ENCODE data around the gene POU1F1.
A peak's percentile ranks its signal among the peaks of the same experiment; 100 is the strongest.
"Not testable (repeated sequence)": the region's sequence is repeated elsewhere in the genome, so short reads cannot be mapped to it uniquely, and the experiment has no call there.

POU1F1 gene

GRCh38 chr3:87267953-87268645 is 8.3 kb downstream of the POU1F1 start:
- no peak overlapping the region for H3K4me3 ChIP-seq (ENCODE audit: low read depth, low read length)
- no peak for DNase-seq (ENCODE audit: low read depth)

GRCh38 chr3:87261925-87262324 is 14.5 kb downstream of the POU1F1 start:
- no peak for DNase-seq (ENCODE audit: low read depth)
- H3K4me3 ChIP-seq (ENCODE audit: low read depth, low read length) = no peak overlapping the region

GRCh38 chr3:87260270-87260669 is 16.1 kb downstream of the POU1F1 start:
- no peak for DNase-seq (ENCODE audit: low read depth)
- H3K4me3 ChIP-seq (ENCODE audit: low read depth, low read length) = no peak overlapping the region

- no peak for DNase-seq (ENCODE audit: low read depth)
- no peak overlapping the region for H3K4me3 ChIP-seq (ENCODE audit: low read depth, low read length)
Observed at GRCh38 chr3:87250009-87250408, 26.4 kb downstream of the POU1F1 start.

- H3K4me3 ChIP-seq (ENCODE audit: low read depth, low read length) = no peak overlapping the region
- DNase-seq (ENCODE audit: low read depth) = no peak
Observed at GRCh38 chr3:87248831-87249230, 27.6 kb downstream of the POU1F1 start.

GRCh38 chr3:87248231-87248630 is 28.2 kb downstream of the POU1F1 start:
- DNase-seq (ENCODE audit: low read depth) = not testable (repeated sequence)

GRCh38 chr3:87247430-87247773 is 29.0 kb downstream of the POU1F1 start:
- no peak overlapping the region for H3K4me3 ChIP-seq (ENCODE audit: low read depth, low read length)
- no peak for DNase-seq (ENCODE audit: low read depth)

More at GRCh38 chr3:87248231-87248630, 28.2 kb downstream of the POU1F1 start:
- not testable (repeated sequence) for H3K4me3 ChIP-seq (ENCODE audit: low read depth, low read length)

GRCh38 chr3:87246662-87247429 is 29.5 kb downstream of the POU1F1 start:
- H3K4me3 ChIP-seq (ENCODE audit: low read depth, low read length) = no peak overlapping the region
- no peak for DNase-seq (ENCODE audit: low read depth)

GRCh38 chr3:87236093-87236492 is 40.3 kb downstream of the POU1F1 start:
- no peak for DNase-seq (ENCODE audit: low read depth)
- no peak overlapping the region for H3K4me3 ChIP-seq (ENCODE audit: low read depth, low read length)

GRCh38 chr3:87233805-87234204 is 42.6 kb downstream of the POU1F1 start:
- DNase-seq (ENCODE audit: low read depth) = no peak
- H3K4me3 ChIP-seq (ENCODE audit: low read depth, low read length) = no peak overlapping the region

GRCh38 chr3:87229113-87229512 is 47.3 kb downstream of the POU1F1 start:
- H3K4me3 ChIP-seq (ENCODE audit: low read depth, low read length) = no peak overlapping the region
- DNase-seq (ENCODE audit: low read depth) = no peak

GRCh38 chr3:87228316-87228715 is 48.1 kb downstream of the POU1F1 start:
- peak overlapping the region; percentile 99 for H3K4me3 ChIP-seq (ENCODE audit: low read depth, low read length)
- no peak for DNase-seq (ENCODE audit: low read depth)

GRCh38 chr3:87227835-87228144 is 48.6 kb downstream of the POU1F1 start:
- DNase-seq (ENCODE audit: low read depth) = no peak
- H3K4me3 ChIP-seq (ENCODE audit: low read depth, low read length) = peak overlapping the region; percentile 99

- DNase-seq (ENCODE audit: low read depth) = peak; percentile 70
- H3K4me3 ChIP-seq (ENCODE audit: low read depth, low read length) = peak within 1 kb of the TSS; percentile 99
Observed at GRCh38 chr3:87227104-87227834, 49.1 kb downstream of the POU1F1 start, which contains the start of gene CHMP2B. Gene CHMP2B (plus strand): TSS chr3:87227309. CDS start chr3:87227523, 214 bp downstream.

GRCh38 chr3:87225659-87226058 is 50.7 kb downstream of the POU1F1 start:
- DNase-seq (ENCODE audit: low read depth) = no peak
- H3K4me3 ChIP-seq (ENCODE audit: low read depth, low read length) = no peak overlapping the region

- no peak for DNase-seq (ENCODE audit: low read depth)
- H3K4me3 ChIP-seq (ENCODE audit: low read depth, low read length) = no peak overlapping the region
Observed at GRCh38 chr3:87219611-87220010, 56.8 kb downstream of the POU1F1 start.

- H3K4me3 ChIP-seq (ENCODE audit: low read depth, low read length) = no peak overlapping the region
- DNase-seq (ENCODE audit: low read depth) = no peak
Observed at GRCh38 chr3:87218560-87218959, 57.8 kb downstream of the POU1F1 start.

Data from skeletal muscle cell (primary cell).